ENCODE results near the gene PTPRN2. TPM values are rescaled to one million over a fixed set of nuclear protein-coding genes. Genes with fewer than 3 reads are reported as not detected.

The PTPRN2 gene
- total RNA-seq, 4 donors from 2014 or later, result 6.6 to 10.7 (median 8.2) TPM

GRCh38 chr7:158400601-158401225 is 186.9 kb downstream of the PTPRN2 start:
- H3K27me3 ChIP-seq, result no peaks in the 10 kb centered on the region
- H3K4me3 ChIP-seq, result no peak overlapping the region
- DNase-seq (ENCODE audit: low spot score in 2 of 2), result no peak
- H3K27ac ChIP-seq, result no peak overlapping the region
- WGBS, 2 donors, result 73 to 82% methylated on average over 18 to 24 of the region's 24 CpGs
- H3K4me1 ChIP-seq, result no peaks in the 10 kb centered on the region
- TF ChIP-seq POLR2A (IDR thresholded peaks at IDR 0.05) (no peak), CTCF (IDR thresholded peaks at IDR 0.05) (no peak), EP300 (IDR thresholded peaks at IDR 0.05) (no peak)
- H3K36me3 ChIP-seq, result no peaks in the 10 kb centered on the region
- H3K9me3 ChIP-seq, result peaks cover 0 to 17% (median 0%) of the 10 kb centered on the region in 4 donors

GRCh38 chr7:158399762-158400161 is 187.9 kb downstream of the PTPRN2 start:
- DNase-seq (ENCODE audit: low spot score in 2 of 2), result no peak
- no peak overlapping the region for H3K27ac ChIP-seq
- no peaks in the 10 kb centered on the region for H3K36me3 ChIP-seq
- TF ChIP-seq POLR2A (IDR thresholded peaks at IDR 0.05) (no peak), EP300 (IDR thresholded peaks at IDR 0.05) (no peak), CTCF (IDR thresholded peaks at IDR 0.05) (no peak)
- no peak overlapping the region for H3K4me3 ChIP-seq
- no peaks in the 10 kb centered on the region for H3K4me1 ChIP-seq
- H3K9me3 ChIP-seq, result peaks cover 0 to 17% (median 0%) of the 10 kb centered on the region in 4 donors
- WGBS, 2 donors, result 59 to 70% methylated on average over 9 of the region's 9 CpGs
- no peaks in the 10 kb centered on the region for H3K27me3 ChIP-seq

- H3K4me1 ChIP-seq, result no peaks in the 10 kb centered on the region
- WGBS, 2 donors, result 98 to 100% methylated on average over 1 of the region's 1 CpG
- no peaks in the 10 kb centered on the region for H3K27me3 ChIP-seq
- H3K27ac ChIP-seq, result no peak overlapping the region
- TF ChIP-seq EP300 (IDR thresholded peaks at IDR 0.05), result no peak
- TF ChIP-seq POLR2A (IDR thresholded peaks at IDR 0.05), result no peak
- TF ChIP-seq CTCF (IDR thresholded peaks at IDR 0.05), result no peak
- H3K9me3 ChIP-seq, result peaks cover 0 to 17% (median 0%) of the 10 kb centered on the region in 4 donors
- DNase-seq (ENCODE audit: low spot score in 2 of 2), result no peak
- no peak overlapping the region for H3K4me3 ChIP-seq
- no peaks in the 10 kb centered on the region for H3K36me3 ChIP-seq
Observed at GRCh38 chr7:158398750-158399149, 188.9 kb downstream of the PTPRN2 start.

GRCh38 chr7:158397885-158398284 is 189.7 kb downstream of the PTPRN2 start:
- Histone ChIP-seq H3K4me3 (no peak overlapping the region), H3K27me3 (no peaks in the 10 kb centered on the region), H3K9me3 (peaks cover 0 to 17% (median 0%) of the 10 kb centered on the region in 4 donors), H3K36me3 (no peaks in the 10 kb centered on the region), H3K27ac (no peak overlapping the region), H3K4me1 (no peaks in the 10 kb centered on the region)
- 68 to 76% methylated on average over 6 of the region's 6 CpGs for WGBS, 2 donors
- DNase-seq (ENCODE audit: low spot score in 2 of 2), result no peak
- TF ChIP-seq CTCF (IDR thresholded peaks at IDR 0.05) (no peak), EP300 (IDR thresholded peaks at IDR 0.05) (no peak), POLR2A (IDR thresholded peaks at IDR 0.05) (no peak)

- DNase-seq (ENCODE audit: low spot score in 2 of 2), result no peak
Observed at GRCh38 chr7:158396982-158397862, 190.4 kb downstream of the PTPRN2 start.

More at GRCh38 chr7:158396982-158397862, 190.4 kb downstream of the PTPRN2 start:
- 67 to 71% methylated on average over 10 of the region's 10 CpGs for WGBS, 2 donors
- no peaks in the 10 kb centered on the region for H3K36me3 ChIP-seq
- H3K4me3 ChIP-seq, result no peak overlapping the region
- no peaks in the 10 kb centered on the region for H3K4me1 ChIP-seq
- peaks cover 0 to 17% (median 0%) of the 10 kb centered on the region in 4 donors for H3K9me3 ChIP-seq
- TF ChIP-seq EP300 (IDR thresholded peaks at IDR 0.05) (no peak), POLR2A (IDR thresholded peaks at IDR 0.05) (no peak), CTCF (IDR thresholded peaks at IDR 0.05) (no peak)
- H3K27ac ChIP-seq, result no peak overlapping the region
- no peaks in the 10 kb centered on the region for H3K27me3 ChIP-seq
